HCT116 (cell line): ENCODE measurements around the gene MAN2C1.

Source experiments
- EZH2 ChIP-seq: fragments of 200-600 bp; sonication (generic); IDR thresholded peaks from 2 replicates; pipeline ENCODE4 v1.6.1; 2017; ENCODE audit warnings: antibody characterized with exemption, mixed run types
- EZH2phosphoT487 ChIP-seq: fragments of 200-600 bp; IDR thresholded peaks from 2 replicates; pipeline ENCODE4 v1.6.1; 2018; ENCODE audit warnings: antibody characterized with exemption, borderline replicate concordance
- POLR2A ChIP-seq: IDR thresholded peaks from 2 replicates; pipeline ENCODE4 v1.7.0; 2011; ENCODE audit warnings: borderline replicate concordance; ENCODE audit not compliant: insufficient read depth, insufficient read length; ENCODE audit errors: extremely low read depth
- POLR2AphosphoS5 ChIP-seq: IDR thresholded peaks from 2 replicates; pipeline ENCODE4 v1.6.1; 2011; ENCODE audit warnings: mild to moderate bottlenecking, low read depth, low read length, moderate library complexity
- SP1 ChIP-seq: IDR thresholded peaks from 2 replicates; pipeline ENCODE4 v1.6.1; 2012; ENCODE audit warnings: low read depth
- SRF ChIP-seq: IDR thresholded peaks from 2 replicates; pipeline ENCODE4 v1.6.1; 2012; ENCODE audit warnings: low read depth
- YY1 ChIP-seq: IDR thresholded peaks from 2 replicates; pipeline ENCODE4 v1.6.1; 2011; ENCODE audit warnings: low read length, low read depth, moderate library complexity, mild to moderate bottlenecking; ENCODE audit not compliant: insufficient replicate concordance; ENCODE audit errors: extremely low read depth
- ZBTB33 ChIP-seq: IDR thresholded peaks from 2 replicates; pipeline ENCODE4 v1.6.1; 2011; ENCODE audit warnings: mild to moderate bottlenecking, low read length, moderate library complexity; ENCODE audit not compliant: insufficient replicate concordance; ENCODE audit errors: extremely low read depth
- TF ChIP-seq, protein P1 (sequence below), 3 experiments: fragments of 200-600 bp in 1 of 3; sonication (generic) in 1 of 3; IDR thresholded peaks in 2 of 3; conservative IDR thresholded peaks in 1 of 3; 2 replicates each; pipeline ENCODE4 v1.5.1; 2012 to 2017; ENCODE audit warnings: low read depth in 2 of 3, low read length in 2 of 3, antibody characterized with exemption in 1 of 3, borderline replicate concordance in 1 of 3, control low read depth in 1 of 3, mild to moderate bottlenecking in 1 of 3, mixed read lengths in 1 of 3, mixed run types in 1 of 3, moderate library complexity in 1 of 3; ENCODE audit not compliant: insufficient read depth in 1 of 3

- peak; percentile 92 for TF ChIP-seq POLR2A
- TF ChIP-seq, protein P1, sequence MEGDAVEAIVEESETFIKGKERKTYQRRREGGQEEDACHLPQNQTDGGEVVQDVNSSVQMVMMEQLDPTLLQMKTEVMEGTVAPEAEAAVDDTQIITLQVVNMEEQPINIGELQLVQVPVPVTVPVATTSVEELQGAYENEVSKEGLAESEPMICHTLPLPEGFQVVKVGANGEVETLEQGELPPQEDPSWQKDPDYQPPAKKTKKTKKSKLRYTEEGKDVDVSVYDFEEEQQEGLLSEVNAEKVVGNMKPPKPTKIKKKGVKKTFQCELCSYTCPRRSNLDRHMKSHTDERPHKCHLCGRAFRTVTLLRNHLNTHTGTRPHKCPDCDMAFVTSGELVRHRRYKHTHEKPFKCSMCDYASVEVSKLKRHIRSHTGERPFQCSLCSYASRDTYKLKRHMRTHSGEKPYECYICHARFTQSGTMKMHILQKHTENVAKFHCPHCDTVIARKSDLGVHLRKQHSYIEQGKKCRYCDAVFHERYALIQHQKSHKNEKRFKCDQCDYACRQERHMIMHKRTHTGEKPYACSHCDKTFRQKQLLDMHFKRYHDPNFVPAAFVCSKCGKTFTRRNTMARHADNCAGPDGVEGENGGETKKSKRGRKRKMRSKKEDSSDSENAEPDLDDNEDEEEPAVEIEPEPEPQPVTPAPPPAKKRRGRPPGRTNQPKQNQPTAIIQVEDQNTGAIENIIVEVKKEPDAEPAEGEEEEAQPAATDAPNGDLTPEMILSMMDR (IDR thresholded peaks at IDR 0.05 in 2 of 3, conservative IDR thresholded peaks at IDR 0.05 in 1 of 3; ENCODE audit: borderline replicate concordance in 1 of 3, insufficient read depth in 1 of 3, low read depth in 2 of 3, low read length in 2 of 3), result peak; percentile 77 to 95 (median 88)
- TF ChIP-seq SP1, result no peak; the same call in 1 of the 2 replicates
- TF ChIP-seq EZH2, result no peak
- TF ChIP-seq YY1, result peak; percentile 91
- TF ChIP-seq ZBTB33, result no peak
- peak; percentile 66 for TF ChIP-seq SRF
- peak; percentile 95 for TF ChIP-seq POLR2AphosphoS5
- no peak for TF ChIP-seq EZH2phosphoT487
Measured at GRCh38 chr15:75367913-75368688, at the start of gene MAN2C1.
